Epithelial cell of alveolus of lung (primary cell): ENCODE results near the gene FPR3. TPM values are rescaled to one million over a fixed set of nuclear protein-coding genes. Genes with fewer than 3 reads are reported as not detected.

Source experiments
- total RNA-seq: library from RNA; depleted of rRNA; stranded (reverse); fragments of >200 nt; gene quantifications from 2 replicates; pipeline ENCODE4 v1.2.1, GENCODE V29; 2015

The FPR3 gene, protein sequence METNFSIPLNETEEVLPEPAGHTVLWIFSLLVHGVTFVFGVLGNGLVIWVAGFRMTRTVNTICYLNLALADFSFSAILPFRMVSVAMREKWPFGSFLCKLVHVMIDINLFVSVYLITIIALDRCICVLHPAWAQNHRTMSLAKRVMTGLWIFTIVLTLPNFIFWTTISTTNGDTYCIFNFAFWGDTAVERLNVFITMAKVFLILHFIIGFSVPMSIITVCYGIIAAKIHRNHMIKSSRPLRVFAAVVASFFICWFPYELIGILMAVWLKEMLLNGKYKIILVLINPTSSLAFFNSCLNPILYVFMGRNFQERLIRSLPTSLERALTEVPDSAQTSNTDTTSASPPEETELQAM
- total RNA-seq: under 0.01 TPM in 1 of 2 replicates, not detected in the other

DNA sequence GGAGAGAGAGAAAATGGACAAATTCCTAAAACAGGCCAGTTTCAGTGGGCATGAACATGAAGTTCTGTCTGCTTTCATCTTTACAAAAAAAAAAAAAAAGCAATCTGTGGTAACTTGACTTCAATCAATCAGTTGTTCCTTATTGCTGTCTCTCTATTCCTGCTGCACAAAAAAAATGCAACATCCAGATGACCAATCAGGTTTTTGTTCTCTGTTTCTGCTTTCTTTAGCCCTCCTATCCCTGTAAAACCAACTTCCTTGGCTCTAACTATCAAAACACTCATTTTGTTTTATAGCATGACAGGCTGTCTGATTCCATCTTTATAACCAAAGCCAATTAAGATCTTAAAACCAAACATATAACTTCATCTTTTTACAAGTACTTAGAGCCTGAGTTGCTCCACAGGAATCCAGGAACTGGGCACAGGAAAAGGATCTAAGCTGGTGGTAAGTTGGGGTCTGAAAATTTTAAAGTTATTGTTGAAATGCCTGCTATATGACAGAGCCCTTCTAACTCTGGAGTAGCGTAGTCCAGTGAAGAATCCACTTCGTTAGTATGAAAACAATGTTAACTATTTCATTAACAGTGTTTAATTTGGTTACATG lies at the start of gene FPR3:
Gene FPR3 (plus strand): TSS at position 273 of the 606 bp plus-strand sequence. CDS start 28,592 bp downstream, outside the sequence.

DNA sequence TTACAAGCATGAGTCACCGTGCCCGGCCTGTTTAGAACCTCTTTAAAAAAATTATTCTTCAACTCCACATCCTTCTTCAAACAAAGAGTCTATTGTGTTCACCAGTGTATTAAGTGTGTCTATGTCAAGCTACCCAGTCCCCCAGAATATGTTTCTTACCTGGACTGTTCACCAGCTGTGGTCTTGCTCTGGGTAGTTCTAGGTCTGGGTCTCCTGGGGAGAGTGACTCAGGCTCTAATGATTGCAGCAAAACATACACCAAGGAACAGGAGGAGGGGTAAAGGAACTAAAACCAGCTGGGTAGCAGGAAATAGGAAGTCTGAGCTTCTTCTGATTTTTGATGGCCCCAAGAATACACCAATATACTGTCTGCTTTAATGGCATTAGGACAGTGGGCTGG lies 43.3 kb upstream of the FPR3 start, which contains the start of gene FPR1:
Gene FPR1 (minus strand): TSS at position 224 of the 400 bp plus-strand sequence. CDS start 4,884 bp downstream, outside the sequence.

DNA sequence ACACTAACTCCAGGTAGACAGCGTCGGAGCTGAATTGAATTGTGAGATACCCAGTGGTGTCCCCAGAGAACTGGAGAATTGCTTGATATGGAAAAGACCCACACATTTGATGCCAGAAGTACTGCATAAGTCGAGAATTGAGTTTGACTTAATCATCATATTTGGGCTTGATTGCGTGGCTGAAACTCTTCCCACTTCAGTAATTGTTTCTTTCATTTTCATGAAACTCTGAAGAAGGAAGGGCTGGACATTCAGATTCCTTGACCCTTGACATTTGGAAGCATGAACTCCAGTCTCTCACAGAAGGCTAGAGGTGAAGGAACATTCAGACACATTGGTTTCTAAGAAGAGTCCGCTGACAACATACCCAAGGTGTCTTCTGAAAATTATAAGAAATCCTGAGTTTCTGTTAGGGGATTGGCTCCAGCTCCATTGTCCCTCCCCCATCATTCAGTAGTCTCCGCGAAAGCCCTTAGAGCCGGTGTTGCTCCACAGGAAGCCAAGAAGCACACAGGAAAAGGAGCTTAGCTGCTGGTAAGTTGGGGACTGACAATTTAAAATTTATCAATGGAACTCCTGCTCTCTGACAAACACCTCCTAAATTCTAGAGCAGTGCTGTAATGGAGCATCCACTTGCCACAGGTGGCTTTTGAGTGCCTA lies 34.1 kb upstream of the FPR3 start, which contains the start of gene FPR2:
Gene FPR2 (plus strand): TSS at position 484 of the 660 bp plus-strand sequence. CDS start 7,479 bp downstream, outside the sequence.

Other genes starting within 250 kb of the FPR3 start
- gene ZNF175, start 223.9 kb upstream of the FPR3 start, total RNA-seq: 2.8 and 4.6 TPM in 2 replicates
- gene SIGLEC5, start 164.8 kb upstream of the FPR3 start, total RNA-seq: not detected in 2 replicates
- 0.13 TPM in 1 of 2 replicates, not detected in the other for gene SIGLEC14, start 148.3 kb upstream of the FPR3 start, total RNA-seq
- gene SPACA6, start 101.8 kb upstream of the FPR3 start, total RNA-seq: 2.8 and 3.9 TPM in 2 replicates
- 0.52 and 1.8 TPM in 2 replicates for gene HAS1, start 71.2 kb upstream of the FPR3 start, total RNA-seq
- gene FPR1, start 43.3 kb upstream of the FPR3 start, total RNA-seq: not detected in 2 replicates
- gene FPR2, start 34.0 kb upstream of the FPR3 start, total RNA-seq: not detected in 2 replicates
- gene ZNF577, start 92.8 kb downstream of the FPR3 start, total RNA-seq: 1.9 and 9.2 TPM in 2 replicates
- 5.4 and 7.7 TPM in 2 replicates for gene ZNF649, start 109.9 kb downstream of the FPR3 start, total RNA-seq
- gene ZNF613, start 132.3 kb downstream of the FPR3 start, total RNA-seq: 3.0 and 4.9 TPM in 2 replicates
- 4.0 and 11.0 TPM in 2 replicates for gene ZNF350, start 191.7 kb downstream of the FPR3 start, total RNA-seq
- 2.8 and 12.5 TPM in 2 replicates for gene ZNF615, start 213.1 kb downstream of the FPR3 start, total RNA-seq
- gene ZNF614, start 233.2 kb downstream of the FPR3 start, total RNA-seq: 7.0 and 10.0 TPM in 2 replicates